Neural cell (in vitro differentiated cells): ENCODE data around the gene CLOCK. TPM values are rescaled to one million over a fixed set of nuclear protein-coding genes. Genes with fewer than 3 reads are reported as not detected.

Experiments used
- H2AFZ ChIP-seq: fragments of 200-600, 300-800 bp; sonication (generic), shearing (Covaris generic); 2 replicates; pipeline ENCODE4 v1.6.0; 2014; ENCODE audit warnings: low read depth, mild to moderate bottlenecking, antibody characterized with exemption, low read length, moderate library complexity
- H3F3A ChIP-seq: fragments of 200-600 bp; shearing (Covaris generic); 2 replicates; pipeline ENCODE4 v1.6.1; 2016; ENCODE audit warnings: mild to moderate bottlenecking, moderate library complexity, mixed read lengths, antibody characterized with exemption, low read length; ENCODE audit not compliant: insufficient read depth, poor library complexity, severe bottlenecking
- H3K27ac ChIP-seq: fragments of 200-600, 300-800 bp; sonication (generic), shearing (Covaris generic); 2 replicates; pipeline ENCODE4 v1.5.1; 2014; ENCODE audit warnings: mild to moderate bottlenecking, low read length, moderate library complexity
- H3K27me3 ChIP-seq: fragments of 300-800, 200-600 bp; sonication (generic), shearing (Covaris generic); 2 replicates; pipeline ENCODE4 v1.6.0; 2014; ENCODE audit warnings: mild to moderate bottlenecking, low read depth, low read length, moderate library complexity; ENCODE audit not compliant: insufficient read depth
- H3K36me3 ChIP-seq: fragments of 300-800, 200-600 bp; sonication (generic), shearing (Covaris generic); 2 replicates; pipeline ENCODE4 v1.5.1; 2014; ENCODE audit warnings: mild to moderate bottlenecking, antibody characterized with exemption, low read length, moderate library complexity; ENCODE audit not compliant: insufficient read depth
- H3K4me2 ChIP-seq: fragments of 300-800, 200-600 bp; sonication (generic), shearing (Covaris generic); 2 replicates; pipeline ENCODE4 v1.6.0; 2014; ENCODE audit warnings: mild to moderate bottlenecking, low read length
- H3K4me3 ChIP-seq: fragments of 300-800, 200-600 bp; sonication (generic), shearing (Covaris generic); 2 replicates; pipeline ENCODE4 v1.5.1; 2014; ENCODE audit warnings: mild to moderate bottlenecking, low read length, moderate library complexity
- H3K79me2 ChIP-seq: fragments of 200-600 bp; shearing (Covaris generic); replicated peaks from 2 replicates; pipeline ENCODE4 v1.6.0; 2014; ENCODE audit warnings: mild to moderate bottlenecking, low read length, moderate library complexity; ENCODE audit not compliant: insufficient read depth
- H3K9ac ChIP-seq: fragments of 300-800, 200-600 bp; sonication (generic), shearing (Covaris generic); 2 replicates; pipeline ENCODE4 v1.6.1; 2016; ENCODE audit warnings: mild to moderate bottlenecking, low read length, mixed read lengths
- H3K9me2 ChIP-seq: fragments of 200-600 bp; shearing (Covaris generic); 2 replicates; pipeline ENCODE4 v1.6.1; 2016; ENCODE audit warnings: mild to moderate bottlenecking, low read length, mixed read lengths; ENCODE audit not compliant: insufficient read depth
- H3K9me3 ChIP-seq: fragments of 200-600, 300-800 bp; sonication (generic), shearing (Covaris generic); 2 replicates; pipeline ENCODE4 v1.6.1; 2016; ENCODE audit warnings: mild to moderate bottlenecking, mixed run types, low read length, moderate library complexity, mixed read lengths
- H4K20me1 ChIP-seq: fragments of 200-600 bp; shearing (Covaris generic); 2 replicates; pipeline ENCODE4 v1.6.1; 2016; ENCODE audit warnings: mild to moderate bottlenecking, mixed run types; ENCODE audit not compliant: insufficient read depth
- EP300 ChIP-seq: fragments of 450-650 bp; conservative IDR thresholded peaks from 2 replicates; pipeline ENCODE4 v1.6.1; 2014; ENCODE audit warnings: antibody characterized with exemption, mild to moderate bottlenecking, moderate library complexity; ENCODE audit not compliant: poor library complexity, severe bottlenecking
- EZH2 ChIP-seq: fragments of 200-600, 300-800 bp; shearing (Covaris generic), sonication (generic); IDR thresholded peaks from 2 replicates; pipeline ENCODE4 v1.6.1; 2014; ENCODE audit warnings: antibody characterized with exemption, low read length, borderline replicate concordance, mild to moderate bottlenecking; ENCODE audit not compliant: insufficient read depth, poor library complexity, severe bottlenecking
- MXI1 ChIP-seq: fragments of 450-650 bp; conservative IDR thresholded peaks from 2 replicates; pipeline ENCODE4 v1.6.1; 2014; ENCODE audit warnings: antibody characterized with exemption, mild to moderate bottlenecking; ENCODE audit not compliant: poor library complexity, severe bottlenecking
- POLR2AphosphoS5 ChIP-seq: IDR thresholded peaks from 2 replicates; pipeline ENCODE4 v1.6.1; 2012
- RAD21 ChIP-seq: fragments of 450-650 bp; conservative IDR thresholded peaks from 2 replicates; pipeline ENCODE4 v1.6.1; 2014; ENCODE audit warnings: antibody characterized with exemption, mild to moderate bottlenecking, moderate library complexity
- SMC3 ChIP-seq: fragments of 450-650 bp; conservative IDR thresholded peaks from 2 replicates; pipeline ENCODE4 v1.6.1; 2014; ENCODE audit warnings: antibody characterized with exemption, mild to moderate bottlenecking, moderate library complexity; ENCODE audit not compliant: poor library complexity
- TAF1 ChIP-seq: IDR thresholded peaks from 2 replicates; pipeline ENCODE4 v1.6.1; 2012; ENCODE audit warnings: low read depth
- polyA plus RNA-seq: library from polyadenylated mRNA; depleted of rRNA; stranded (reverse); fragments of >200 nt; gene quantifications from 2 replicates; pipeline ENCODE4 v1.2.3, GENCODE V29; 2014
- TF ChIP-seq, protein P1 (sequence below): IDR thresholded peaks from 2 replicates; pipeline ENCODE4 v1.6.1; 2012; ENCODE audit warnings: borderline replicate concordance
- TF ChIP-seq, protein P2 (sequence below): fragments of 450-650 bp; IDR thresholded peaks from 2 replicates; pipeline ENCODE4 v1.5.1; 2014; ENCODE audit warnings: antibody characterized with exemption, mild to moderate bottlenecking, moderate library complexity; ENCODE audit not compliant: poor library complexity, severe bottlenecking

CLOCK gene
- polyA plus RNA-seq, 1 donor from 2014 or later: 8.7 TPM

DNA sequence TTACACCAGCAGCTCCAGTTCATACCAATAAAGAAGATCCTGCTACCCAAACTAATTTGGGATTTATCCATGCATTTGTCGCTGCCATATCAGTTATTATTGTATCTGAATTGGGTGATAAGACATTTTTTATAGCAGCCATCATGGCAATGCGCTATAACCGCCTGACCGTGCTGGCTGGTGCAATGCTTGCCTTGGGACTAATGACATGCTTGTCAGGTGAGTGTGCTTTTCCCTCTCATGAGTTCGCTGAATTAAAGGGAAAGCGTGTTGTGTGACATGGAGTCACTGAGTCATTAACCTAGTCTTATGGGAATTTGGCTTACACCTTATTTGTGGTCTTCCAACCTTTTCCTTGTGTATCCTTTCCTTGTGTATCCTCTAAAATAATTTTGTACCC, 135.1 kb downstream of the CLOCK start:
- Histone ChIP-seq H3K27ac (no peak overlapping the region), H3K9me3 (no peaks in the 10 kb centered on the region), H3K79me2 (peaks cover 41% of the 10 kb centered on the region), H3K4me3 (no peak overlapping the region), H3K27me3 (no peaks in the 10 kb centered on the region), H3F3A (no peaks in the 10 kb centered on the region), H3K4me2 (no peak overlapping the region), H3K9ac (no peak overlapping the region), H4K20me1 (no peaks in the 10 kb centered on the region), H3K36me3 (peaks cover 11% of the 10 kb centered on the region), H2AFZ (no peak overlapping the region), H3K9me2 (no peaks in the 10 kb centered on the region)
- TF ChIP-seq EZH2 (no peak), EP300 (no peak), RAD21 (no peak), SMC3 (no peak), POLR2AphosphoS5 (no peak), MXI1 (no peak), TAF1 (no peak)
- TF ChIP-seq, protein P1, sequence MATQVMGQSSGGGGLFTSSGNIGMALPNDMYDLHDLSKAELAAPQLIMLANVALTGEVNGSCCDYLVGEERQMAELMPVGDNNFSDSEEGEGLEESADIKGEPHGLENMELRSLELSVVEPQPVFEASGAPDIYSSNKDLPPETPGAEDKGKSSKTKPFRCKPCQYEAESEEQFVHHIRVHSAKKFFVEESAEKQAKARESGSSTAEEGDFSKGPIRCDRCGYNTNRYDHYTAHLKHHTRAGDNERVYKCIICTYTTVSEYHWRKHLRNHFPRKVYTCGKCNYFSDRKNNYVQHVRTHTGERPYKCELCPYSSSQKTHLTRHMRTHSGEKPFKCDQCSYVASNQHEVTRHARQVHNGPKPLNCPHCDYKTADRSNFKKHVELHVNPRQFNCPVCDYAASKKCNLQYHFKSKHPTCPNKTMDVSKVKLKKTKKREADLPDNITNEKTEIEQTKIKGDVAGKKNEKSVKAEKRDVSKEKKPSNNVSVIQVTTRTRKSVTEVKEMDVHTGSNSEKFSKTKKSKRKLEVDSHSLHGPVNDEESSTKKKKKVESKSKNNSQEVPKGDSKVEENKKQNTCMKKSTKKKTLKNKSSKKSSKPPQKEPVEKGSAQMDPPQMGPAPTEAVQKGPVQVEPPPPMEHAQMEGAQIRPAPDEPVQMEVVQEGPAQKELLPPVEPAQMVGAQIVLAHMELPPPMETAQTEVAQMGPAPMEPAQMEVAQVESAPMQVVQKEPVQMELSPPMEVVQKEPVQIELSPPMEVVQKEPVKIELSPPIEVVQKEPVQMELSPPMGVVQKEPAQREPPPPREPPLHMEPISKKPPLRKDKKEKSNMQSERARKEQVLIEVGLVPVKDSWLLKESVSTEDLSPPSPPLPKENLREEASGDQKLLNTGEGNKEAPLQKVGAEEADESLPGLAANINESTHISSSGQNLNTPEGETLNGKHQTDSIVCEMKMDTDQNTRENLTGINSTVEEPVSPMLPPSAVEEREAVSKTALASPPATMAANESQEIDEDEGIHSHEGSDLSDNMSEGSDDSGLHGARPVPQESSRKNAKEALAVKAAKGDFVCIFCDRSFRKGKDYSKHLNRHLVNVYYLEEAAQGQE: no peak
- TF ChIP-seq, protein P2, sequence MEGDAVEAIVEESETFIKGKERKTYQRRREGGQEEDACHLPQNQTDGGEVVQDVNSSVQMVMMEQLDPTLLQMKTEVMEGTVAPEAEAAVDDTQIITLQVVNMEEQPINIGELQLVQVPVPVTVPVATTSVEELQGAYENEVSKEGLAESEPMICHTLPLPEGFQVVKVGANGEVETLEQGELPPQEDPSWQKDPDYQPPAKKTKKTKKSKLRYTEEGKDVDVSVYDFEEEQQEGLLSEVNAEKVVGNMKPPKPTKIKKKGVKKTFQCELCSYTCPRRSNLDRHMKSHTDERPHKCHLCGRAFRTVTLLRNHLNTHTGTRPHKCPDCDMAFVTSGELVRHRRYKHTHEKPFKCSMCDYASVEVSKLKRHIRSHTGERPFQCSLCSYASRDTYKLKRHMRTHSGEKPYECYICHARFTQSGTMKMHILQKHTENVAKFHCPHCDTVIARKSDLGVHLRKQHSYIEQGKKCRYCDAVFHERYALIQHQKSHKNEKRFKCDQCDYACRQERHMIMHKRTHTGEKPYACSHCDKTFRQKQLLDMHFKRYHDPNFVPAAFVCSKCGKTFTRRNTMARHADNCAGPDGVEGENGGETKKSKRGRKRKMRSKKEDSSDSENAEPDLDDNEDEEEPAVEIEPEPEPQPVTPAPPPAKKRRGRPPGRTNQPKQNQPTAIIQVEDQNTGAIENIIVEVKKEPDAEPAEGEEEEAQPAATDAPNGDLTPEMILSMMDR: no peak

DNA sequence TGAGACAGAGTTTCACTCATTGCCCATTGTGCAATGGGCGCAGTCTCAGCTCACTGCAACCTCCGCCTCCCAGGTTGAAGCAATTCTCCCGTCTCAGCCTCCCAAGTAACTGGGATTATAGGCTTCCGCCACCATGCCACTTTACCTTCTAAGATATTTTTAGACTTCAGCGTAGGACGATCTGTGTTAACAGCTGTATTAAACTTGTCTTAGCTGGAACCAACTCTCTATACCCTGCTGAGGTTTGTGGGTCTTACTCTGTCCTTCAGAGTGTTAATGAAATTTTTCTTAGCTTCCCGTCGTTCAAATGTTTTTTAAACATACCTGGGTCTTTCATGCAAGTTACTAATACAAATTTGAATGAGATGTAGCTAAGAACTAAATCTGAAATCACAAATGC, 136.3 kb downstream of the CLOCK start:
- H3F3A ChIP-seq: no peaks in the 10 kb centered on the region
- no peak overlapping the region for H2AFZ ChIP-seq

More for the DNA sequence above, 136.3 kb downstream of the CLOCK start:
- H3K9ac ChIP-seq: no peak overlapping the region
- no peak overlapping the region for H3K4me2 ChIP-seq
- no peak for TF ChIP-seq SMC3
- TF ChIP-seq, protein P2: no peak
- TF ChIP-seq MXI1: no peak
- TF ChIP-seq POLR2AphosphoS5: no peak
- no peak overlapping the region for H3K27ac ChIP-seq
- peaks cover 51% of the 10 kb centered on the region for H3K79me2 ChIP-seq
- no peaks in the 10 kb centered on the region for H3K27me3 ChIP-seq
- H3K9me3 ChIP-seq: no peaks in the 10 kb centered on the region
- H4K20me1 ChIP-seq: no peaks in the 10 kb centered on the region
- no peak overlapping the region for H3K4me3 ChIP-seq
- H3K9me2 ChIP-seq: no peaks in the 10 kb centered on the region
- H3K36me3 ChIP-seq: peaks cover 18% of the 10 kb centered on the region
